H9 (cell line): ENCODE measurements around the gene RPL28. TPM values are rescaled to one million over a fixed set of nuclear protein-coding genes. Genes with fewer than 3 reads are reported as not detected.
A peak's percentile ranks its signal among the peaks of the same experiment; 100 is the strongest.

ENCODE experiments used
- DNase-seq: peaks from one replicate; pipeline ENCODE4 v3.0.0-alpha.2; 2017
- H2AFZ ChIP-seq: one replicate; pipeline ENCODE4 v1.6.1; 2013; ENCODE audit warnings: mild to moderate bottlenecking, low read length, control low read depth, moderate library complexity
- H2AK5ac ChIP-seq: 2 replicates; pipeline ENCODE4 v1.6.1; 2013; ENCODE audit warnings: low read length, control low read depth, mixed read lengths; ENCODE audit not compliant: insufficient read length
- H2BK120ac ChIP-seq: one replicate; pipeline ENCODE4 v1.6.1; 2013; ENCODE audit warnings: low read depth, mild to moderate bottlenecking, low read length, control low read depth, inconsistent platforms; ENCODE audit not compliant: poor library complexity, severe bottlenecking
- H2BK12ac ChIP-seq: 2 replicates; pipeline ENCODE4 v1.6.1; 2013; ENCODE audit warnings: low read length, control low read depth, mixed read lengths, low read depth; ENCODE audit not compliant: insufficient read length
- H2BK15ac ChIP-seq: 2 replicates; pipeline ENCODE4 v1.6.1; 2013; ENCODE audit warnings: low read depth, low read length, control low read depth
- H2BK20ac ChIP-seq: one replicate; pipeline ENCODE4 v1.6.1; 2013; ENCODE audit warnings: low read depth, mild to moderate bottlenecking, low read length, control low read depth, inconsistent platforms; ENCODE audit not compliant: poor library complexity, severe bottlenecking
- H2BK5ac ChIP-seq: 2 replicates; pipeline ENCODE4 v1.6.1; 2013; ENCODE audit warnings: low read length, control low read depth, mixed read lengths; ENCODE audit not compliant: insufficient read length
- H3K14ac ChIP-seq: 2 replicates; pipeline ENCODE4 v1.6.1; 2013; ENCODE audit warnings: low read length, control low read depth; ENCODE audit not compliant: insufficient read depth
- H3K18ac ChIP-seq: 2 replicates; pipeline ENCODE4 v1.6.1; 2013; ENCODE audit warnings: low read depth, mild to moderate bottlenecking, mixed read lengths, low read length, control low read depth; ENCODE audit not compliant: insufficient read length
- H3K23ac ChIP-seq: 2 replicates; pipeline ENCODE4 v1.6.1; 2013; ENCODE audit warnings: low read length, control low read depth, mixed read lengths, low read depth; ENCODE audit not compliant: insufficient read length
- H3K23me2 ChIP-seq: 2 replicates; pipeline ENCODE4 v1.6.1; 2013; ENCODE audit warnings: low read depth, mild to moderate bottlenecking, mixed read lengths, low read length, control low read depth; ENCODE audit not compliant: insufficient read length, poor library complexity, severe bottlenecking
- H3K27ac ChIP-seq: 2 replicates; pipeline ENCODE4 v1.5.1; 2013; ENCODE audit warnings: low read length, control low read depth, mixed read lengths, low read depth; ENCODE audit not compliant: insufficient read length
- H3K27me3 ChIP-seq: 2 replicates; pipeline ENCODE4 v1.6.1; 2013; ENCODE audit warnings: low read length, control low read depth, inconsistent platforms; ENCODE audit not compliant: insufficient read depth
- H3K4ac ChIP-seq: 2 replicates; pipeline ENCODE4 v1.6.1; 2013; ENCODE audit warnings: low read depth, mild to moderate bottlenecking, control low read depth, inconsistent platforms, low read length, moderate library complexity
- H3K4me1 ChIP-seq: 2 replicates; pipeline ENCODE4 v1.6.1; 2013; ENCODE audit warnings: low read length, control low read depth, inconsistent platforms; ENCODE audit not compliant: insufficient read depth
- H3K4me2 ChIP-seq: 2 replicates; pipeline ENCODE4 v1.6.1; 2013; ENCODE audit warnings: low read length, control low read depth, mixed read lengths; ENCODE audit not compliant: insufficient read length, insufficient read depth
- H3K56ac ChIP-seq: 2 replicates; pipeline ENCODE4 v1.6.1; 2013; ENCODE audit warnings: low read depth, mild to moderate bottlenecking, mixed read lengths, low read length, control low read depth; ENCODE audit not compliant: insufficient read length
- H3K79me1 ChIP-seq: 2 replicates; pipeline ENCODE4 v1.6.1; 2013; ENCODE audit warnings: low read depth, mild to moderate bottlenecking, moderate library complexity, low read length, control low read depth, inconsistent platforms; ENCODE audit not compliant: insufficient read depth, poor library complexity, severe bottlenecking
- H3K79me2 ChIP-seq: 2 replicates; pipeline ENCODE4 v1.6.1; 2013; ENCODE audit warnings: low read length, control low read depth, inconsistent platforms; ENCODE audit not compliant: insufficient read depth
- H3K9ac ChIP-seq: 2 replicates; pipeline ENCODE4 v1.6.1; 2013; ENCODE audit warnings: low read length, control low read depth, mixed read lengths; ENCODE audit not compliant: insufficient read length; ENCODE audit errors: extremely low read depth
- H3K9me3 ChIP-seq: one replicate; pipeline ENCODE4 v1.6.1; 2013; ENCODE audit warnings: low read depth, low read length, inconsistent platforms; ENCODE audit not compliant: control insufficient read depth
- H3T11ph ChIP-seq: one replicate; pipeline ENCODE4 v1.6.1; 2013; ENCODE audit warnings: mild to moderate bottlenecking, low read length, control low read depth, inconsistent platforms
- H4K20me1 ChIP-seq: one replicate; pipeline ENCODE4 v1.6.1; 2013; ENCODE audit not compliant: control insufficient read depth, insufficient read length, insufficient read depth
- H4K5ac ChIP-seq: 2 replicates; pipeline ENCODE4 v1.6.1; 2013; ENCODE audit warnings: low read depth, mild to moderate bottlenecking, mixed read lengths, low read length, control low read depth; ENCODE audit not compliant: insufficient read length
- H4K8ac ChIP-seq: replicated peaks from 2 replicates; pipeline ENCODE4 v1.6.1; 2013; ENCODE audit warnings: low read length, control low read depth, mixed read lengths, low read depth; ENCODE audit not compliant: insufficient read length
- H4K91ac ChIP-seq: 2 replicates; pipeline ENCODE4 v1.6.1; 2013; ENCODE audit warnings: low read depth, mild to moderate bottlenecking, moderate library complexity, mixed read lengths, low read length, control low read depth; ENCODE audit not compliant: insufficient read length
- H3K27ac Mint-ChIP-seq, 3 experiments: 2 replicates in 2 of 3; 3 replicates in 1 of 3; pipeline ENCODE4 v1.8.0; 2020 to 2021; ENCODE audit warnings: mixed read lengths in 3 of 3, mild to moderate bottlenecking in 1 of 3, moderate library complexity in 1 of 3
- H3K27me3 Mint-ChIP-seq: 2 replicates; pipeline ENCODE4 v1.8.0; 2021; ENCODE audit warnings: low read depth, mild to moderate bottlenecking, moderate library complexity, mixed read lengths
- H3K36me3 Mint-ChIP-seq, 3 experiments: 2 replicates in 2 of 3; 3 replicates in 1 of 3; pipeline ENCODE4 v1.8.0; 2020 to 2021; ENCODE audit warnings: low read depth in 3 of 3, mixed read lengths in 3 of 3; ENCODE audit not compliant: insufficient read depth in 1 of 3
- H3K4me1 Mint-ChIP-seq, 2 experiments: 2 replicates each; pipeline ENCODE4 v1.8.0; 2020; ENCODE audit warnings: mixed read lengths in 2 of 2
- H3K4me3 Mint-ChIP-seq, 2 experiments: 2 replicates in 1 of 2; 3 replicates in 1 of 2; pipeline ENCODE4 v1.8.0; 2020 to 2021; ENCODE audit warnings: mild to moderate bottlenecking in 2 of 2, mixed read lengths in 2 of 2, moderate library complexity in 1 of 2
- H3K9me3 Mint-ChIP-seq, 2 experiments: 2 replicates in 1 of 2; 3 replicates in 1 of 2; pipeline ENCODE4 v1.8.0; 2020; ENCODE audit warnings: mild to moderate bottlenecking in 2 of 2, mixed read lengths in 2 of 2, moderate library complexity in 1 of 2
- CTCF ChIP-seq: fragments of 200-600 bp; sonication (generic); conservative IDR thresholded peaks from 3 replicates; pipeline ENCODE4 v1.8.0; 2021; ENCODE audit warnings: antibody characterized with exemption, mild to moderate bottlenecking
- WGBS: extraction: QIAGEN DNeasy Blood & Tissue Kit; methylation state at CpG from one replicate; pipeline ENCODE4 v1.1.7; 2013; ENCODE audit warnings: missing lambda C conversion rate, low lambda C conversion rate, mixed read lengths; ENCODE audit not compliant: insufficient read length; ENCODE audit errors: extremely low coverage; 5-methylcytosine and 5-hydroxymethylcytosine counted together
- total RNA-seq: library from RNA; stranded (reverse); gene quantifications from 2 replicates; pipeline ENCODE4 v1.2.1, GENCODE V29; 2021

The RPL28 gene
- total RNA-seq, 1 experiment from 2014 or later = 2,076 TPM

- peak overlapping the region; percentile 4; the same call in 1 of the 2 replicates for H3K14ac ChIP-seq
- H2BK12ac ChIP-seq = no peak overlapping the region
- no peaks in the 10 kb centered on the region for H4K20me1 ChIP-seq
- H3K27ac ChIP-seq = no peak overlapping the region
- no peak overlapping the region for H2BK5ac ChIP-seq
- H2BK20ac ChIP-seq = no peak overlapping the region
- H3K18ac ChIP-seq = no peak overlapping the region
- H3K79me2 ChIP-seq = no peaks in the 10 kb centered on the region
- H3K27me3 ChIP-seq = peaks cover 5% of the 10 kb centered on the region
- H3K79me1 ChIP-seq = no peaks in the 10 kb centered on the region
- H3K9me3 ChIP-seq = no peaks in the 10 kb centered on the region
- peaks cover 12% of the 10 kb centered on the region for H3K23me2 ChIP-seq
- no peak overlapping the region for H3K56ac ChIP-seq
- TF ChIP-seq CTCF = no peak
- H3K4me2 ChIP-seq = no peak overlapping the region
- no peak overlapping the region for H2AK5ac ChIP-seq
- no CpG with 5 or more reads among the region's 24 CpGs for WGBS
- H3K27me3 Mint-ChIP-seq = peaks cover 71% of the 10 kb centered on the region
- H2BK15ac ChIP-seq = peak overlapping the region; percentile 33; the same call in 1 of the 2 replicates
- H3K9ac ChIP-seq = no peak overlapping the region
- no peak overlapping the region for H4K91ac ChIP-seq
- H3K4ac ChIP-seq = no peak overlapping the region
- H3K36me3 Mint-ChIP-seq = peaks cover 0 to 6% (median 0%) of the 10 kb centered on the region in 3 experiments; a peak in 1 of 7 replicates
- no peak overlapping the region for H4K5ac ChIP-seq
- H3K4me1 Mint-ChIP-seq = peaks cover 32 to 49% of the 10 kb centered on the region in 2 experiments
- H3T11ph ChIP-seq = no peak overlapping the region
- H3K9me3 Mint-ChIP-seq = peaks cover 0 to 5% of the 10 kb centered on the region in 2 experiments; a peak in 2 of 5 replicates
- no peak overlapping the region for H2BK120ac ChIP-seq
- no peak overlapping the region for H3K27ac Mint-ChIP-seq
- no peak overlapping the region for H3K23ac ChIP-seq
- no peaks in the 10 kb centered on the region; the same call in 1 of the 2 replicates for H3K4me1 ChIP-seq
- 0 out of 5 replicates have a peak overlapping the region, but pooled peaks of 1 of the 2 experiments have one; percentile 8 for H3K4me3 Mint-ChIP-seq
- no peak for DNase-seq
- no peak overlapping the region for H2AFZ ChIP-seq
- H4K8ac ChIP-seq = no peak overlapping the region
Measured at GRCh38 chr19:55372316-55373081, 13.2 kb upstream of the RPL28 start.
